GF-D8 (cell line): ENCODE results near the gene FAM153A.
"Not testable (repeated sequence)": the region's sequence is repeated elsewhere in the genome, so short reads cannot be mapped to it uniquely, and the experiment has no call there.

Experiments
- DNase-seq: peaks from one replicate; lab custom pipeline; 2025; lab: John Stamatoyannopoulos, UW

FAM153A gene

DNA sequence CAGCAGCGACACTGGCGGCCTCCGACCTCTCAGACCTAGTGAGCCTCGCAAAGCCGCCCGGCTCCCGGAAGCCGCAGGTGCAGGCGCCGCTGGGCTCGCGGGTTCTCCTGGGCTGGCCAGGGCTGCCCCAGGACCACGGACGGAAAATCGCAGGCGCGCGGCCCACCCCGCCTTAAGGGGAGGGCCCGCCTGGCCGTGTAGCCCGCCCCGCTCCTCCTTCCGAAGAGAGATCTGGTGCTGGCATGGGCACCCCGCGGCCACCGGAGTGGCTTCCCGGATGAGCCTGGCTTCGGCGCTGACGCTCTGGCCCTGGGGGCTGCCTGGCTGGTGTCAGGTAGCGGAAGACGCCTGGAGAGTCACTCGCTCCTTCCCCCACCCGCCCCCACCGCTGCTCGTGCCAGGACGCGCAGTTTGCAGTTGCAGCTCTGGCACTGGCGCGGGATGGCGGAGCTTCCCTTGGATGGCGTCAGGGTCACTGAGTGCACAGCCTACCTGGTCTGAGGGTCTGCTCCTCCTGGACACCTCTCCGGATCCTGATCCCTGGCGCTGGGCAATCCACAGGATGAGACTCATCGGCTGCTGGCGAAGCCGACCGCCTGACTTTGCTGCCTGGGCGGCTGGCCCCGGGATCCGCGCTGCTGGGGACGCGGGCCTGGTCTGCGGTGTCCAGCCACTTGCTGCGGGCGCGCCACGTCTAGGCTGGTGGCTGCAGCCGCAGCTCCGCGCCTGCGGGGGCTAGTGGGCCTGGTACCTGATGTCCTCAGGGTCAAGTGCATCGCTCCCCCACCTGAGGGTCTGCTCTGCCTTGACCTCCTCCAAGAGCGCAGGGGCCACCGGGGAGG, at the start of gene FAM153A:
FAM153A (minus strand) TSS at position 108 of the 842 bp plus-strand sequence.
- DNase-seq, result not testable (repeated sequence)

- DNase-seq, result not testable (repeated sequence)
Measured at GRCh38 chr5:177832287-177832686, 49.6 kb upstream of the FAM153A start.

- DNase-seq, result not testable (repeated sequence)
Measured at GRCh38 chr5:177826073-177826472, 43.4 kb upstream of the FAM153A start.

DNA sequence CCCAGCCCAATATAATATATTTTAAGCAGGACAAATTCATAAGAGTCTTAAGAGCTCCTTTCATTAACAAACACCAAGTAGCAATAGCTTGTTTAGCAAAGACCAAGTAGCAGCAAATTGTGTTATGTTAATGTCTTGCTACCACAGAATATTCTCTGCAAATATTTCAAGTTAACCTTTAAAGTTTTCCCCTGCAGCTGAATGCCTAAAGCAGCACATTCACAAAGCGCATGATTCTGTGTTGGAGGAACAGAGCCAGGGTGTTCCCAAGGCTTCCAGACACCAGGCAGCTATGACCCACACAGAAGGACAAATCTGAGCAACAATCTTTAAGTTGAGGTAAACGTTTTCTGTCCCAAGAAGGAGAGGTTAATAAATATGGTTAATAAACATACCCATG, 42.1 kb upstream of the FAM153A start:
- not testable (repeated sequence) for DNase-seq

GRCh38 chr5:177822489-177822888, 39.8 kb upstream of the FAM153A start:
- not testable (repeated sequence) for DNase-seq

- not testable (repeated sequence) for DNase-seq
Measured at GRCh38 chr5:177819664-177820063, 37.0 kb upstream of the FAM153A start.

DNA sequence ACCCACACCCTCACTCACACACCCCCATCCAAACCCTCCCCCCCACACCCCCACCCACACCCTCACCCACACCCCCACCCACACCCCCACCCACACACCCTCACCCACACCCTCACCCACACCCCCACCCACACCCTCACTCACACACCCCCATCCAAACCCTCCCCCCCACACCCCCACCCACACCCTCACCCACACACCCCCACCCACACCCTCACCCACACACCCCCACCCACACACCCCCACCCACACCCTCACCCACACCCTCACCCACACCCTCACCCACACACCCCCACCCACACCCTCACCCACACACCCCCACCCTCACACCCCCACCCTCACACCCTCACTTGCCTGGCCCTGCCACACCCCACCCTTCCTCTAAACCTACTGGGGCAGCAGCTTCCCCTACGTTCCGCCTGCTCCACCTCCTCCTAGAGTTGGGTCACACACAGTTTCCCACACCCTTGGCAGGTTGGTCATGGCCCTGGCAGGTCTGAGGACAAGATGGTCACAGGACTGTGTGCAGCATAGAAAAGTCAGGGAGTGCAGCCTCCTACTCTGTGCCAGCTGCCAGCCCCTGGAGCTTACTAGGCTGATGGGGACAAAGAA, 30.2 kb upstream of the FAM153A start:
- not testable (repeated sequence) for DNase-seq

GRCh38 chr5:177812160-177812743, 29.6 kb upstream of the FAM153A start:
- not testable (repeated sequence) for DNase-seq

DNA sequence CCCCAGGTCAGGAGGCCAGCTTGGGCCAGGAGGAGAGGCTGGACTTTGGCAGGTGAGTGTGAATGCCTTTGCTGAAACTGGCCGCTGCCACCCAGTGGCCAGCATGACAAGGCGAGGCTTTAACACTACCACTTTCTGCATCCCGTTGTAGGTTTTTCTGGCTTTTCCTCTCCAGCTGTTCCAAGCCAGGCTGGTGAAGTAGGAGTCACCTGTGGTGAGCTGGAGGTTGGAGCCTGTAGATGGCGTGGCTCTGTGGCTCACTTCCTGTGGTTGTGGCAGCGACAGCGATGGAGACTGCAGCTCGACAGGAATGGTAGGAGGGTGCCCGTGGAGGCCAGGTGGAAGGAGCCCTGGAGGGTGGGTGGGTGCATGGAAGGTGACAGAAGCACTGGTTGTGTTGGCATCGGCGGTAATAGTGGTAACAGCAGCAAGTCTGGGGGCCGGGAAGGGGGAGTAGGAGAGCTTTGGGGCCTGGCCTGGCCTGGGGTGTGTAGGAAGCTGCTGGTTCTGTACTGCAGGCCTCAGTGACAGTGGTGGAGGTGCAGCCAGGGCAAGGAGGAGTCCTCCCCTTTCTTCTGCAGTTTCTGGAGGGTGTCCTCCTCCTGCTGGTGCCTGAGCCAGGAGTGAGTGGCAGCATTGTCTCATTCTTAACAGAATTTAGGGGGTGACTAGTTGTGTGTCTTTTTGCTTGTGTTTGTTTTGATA, 26.7 kb upstream of the FAM153A start:
- DNase-seq, result not testable (repeated sequence)

GRCh38 chr5:177808420-177808819, 25.7 kb upstream of the FAM153A start:
- DNase-seq, result not testable (repeated sequence)

GRCh38 chr5:177807265-177807664, 24.6 kb upstream of the FAM153A start:
- not testable (repeated sequence) for DNase-seq

DNA sequence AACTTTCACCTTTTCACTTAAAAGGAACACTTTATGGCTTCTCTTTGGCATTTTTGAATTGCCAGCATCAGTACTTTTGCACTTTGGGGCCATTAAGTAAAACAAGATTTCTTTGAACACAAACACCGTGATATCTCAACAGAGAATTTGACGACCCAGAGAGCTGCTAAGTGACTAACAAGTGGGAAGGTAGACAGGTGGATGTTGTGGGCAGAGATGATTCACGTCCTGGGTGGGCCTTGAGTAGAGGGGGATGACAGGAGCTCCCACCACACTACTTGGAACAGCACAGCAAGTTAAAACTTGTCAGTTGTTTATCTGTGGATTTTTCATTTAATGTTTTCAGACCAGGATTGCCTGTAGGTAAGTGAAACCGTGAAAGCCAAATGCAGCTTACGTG, 18.7 kb upstream of the FAM153A start:
- DNase-seq, result not testable (repeated sequence)

- not testable (repeated sequence) for DNase-seq
Measured at GRCh38 chr5:177798237-177798840, 15.6 kb upstream of the FAM153A start.

GRCh38 chr5:177793272-177793671, 10.6 kb upstream of the FAM153A start:
- DNase-seq, result not testable (repeated sequence)

GRCh38 chr5:177791649-177792048, 8.9 kb upstream of the FAM153A start:
- not testable (repeated sequence) for DNase-seq

DNA sequence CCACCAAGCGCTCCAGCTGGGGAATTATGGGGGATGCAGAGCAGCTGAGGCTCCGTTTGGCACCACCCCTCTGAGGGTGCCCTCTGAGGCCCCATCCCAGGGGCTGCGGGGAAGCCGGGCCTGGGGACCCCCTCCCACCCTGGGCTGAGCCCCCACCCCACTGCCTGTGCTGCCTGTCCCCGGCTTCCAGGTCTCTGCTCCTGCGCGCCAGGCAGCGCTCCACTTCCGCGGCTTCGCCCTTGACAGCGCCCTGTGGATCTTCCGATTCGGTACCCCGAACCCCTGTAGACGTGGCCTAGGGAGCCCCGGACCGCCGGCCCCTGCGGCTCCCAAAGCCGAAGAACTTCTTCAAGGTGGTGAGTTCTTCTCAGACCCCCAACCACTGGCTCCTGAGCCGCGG, 530 bp downstream of the FAM153A start:
- not testable (repeated sequence) for DNase-seq

DNA sequence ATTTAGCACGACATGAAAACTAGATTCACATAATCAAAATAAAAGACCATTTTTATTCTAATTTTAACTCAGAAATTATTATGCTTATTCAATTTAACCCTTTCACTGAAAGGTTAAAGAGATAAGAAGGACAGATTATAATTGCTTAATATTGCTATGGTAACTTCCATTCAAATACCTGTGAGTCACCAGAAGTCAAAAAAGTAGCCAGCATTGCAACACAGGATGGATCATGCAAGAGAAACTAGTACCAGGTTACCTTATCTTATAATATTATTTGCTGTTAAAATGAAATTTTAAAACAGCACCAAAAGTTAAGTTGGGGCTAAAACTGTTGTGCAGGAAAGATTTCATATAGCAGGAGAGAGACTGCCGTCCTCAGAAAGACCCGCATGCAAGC, 11.5 kb downstream of the FAM153A start:
- not testable (repeated sequence) for DNase-seq

GRCh38 chr5:177770646-177771045, 12.1 kb downstream of the FAM153A start:
- DNase-seq, result not testable (repeated sequence)

- DNase-seq, result not testable (repeated sequence)
Measured at GRCh38 chr5:177763737-177764508, 18.8 kb downstream of the FAM153A start.

DNA sequence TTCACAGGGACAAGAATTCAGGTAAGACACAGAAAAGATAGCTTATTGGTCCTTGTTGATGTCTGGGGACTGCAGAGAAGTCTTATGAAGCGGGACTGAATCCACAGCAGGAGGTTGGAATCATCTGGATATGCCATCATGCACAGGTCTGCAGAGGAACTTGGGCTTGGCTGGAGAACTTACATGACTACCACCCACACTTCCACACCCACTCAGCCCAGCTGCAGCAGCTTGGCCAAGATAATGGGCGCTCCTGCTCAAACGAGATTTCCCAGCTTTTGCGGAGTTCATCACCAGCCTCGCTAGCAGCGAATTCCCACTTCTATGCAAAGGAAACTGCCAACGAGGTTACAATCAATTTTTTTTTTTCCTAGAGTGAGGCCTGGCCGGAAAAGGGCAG, 21.7 kb downstream of the FAM153A start:
- DNase-seq, result not testable (repeated sequence)

DNA sequence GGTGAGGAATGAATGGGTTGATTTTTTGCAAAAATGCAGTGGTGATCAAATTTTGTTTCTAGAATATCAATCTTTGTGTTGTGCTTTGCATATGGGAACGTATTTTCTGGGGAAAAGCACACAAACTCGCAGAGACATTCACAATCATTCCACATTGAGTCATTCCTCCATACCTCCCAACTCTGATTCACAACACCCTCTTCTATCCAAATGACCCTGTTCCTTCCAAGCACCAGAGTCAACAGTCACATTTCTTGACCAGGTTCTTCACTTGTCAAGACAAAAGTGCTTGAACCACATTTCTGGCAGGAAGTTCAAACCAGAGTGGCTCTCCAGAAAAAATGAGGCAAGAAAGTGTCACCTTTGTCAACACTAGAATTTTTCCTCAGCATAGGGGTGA, 35.3 kb downstream of the FAM153A start:
- DNase-seq, result not testable (repeated sequence)
